Measurements from ENCODE around the gene TSPAN3. TPM values are rescaled to one million over a fixed set of nuclear protein-coding genes. Genes with fewer than 3 reads are reported as not detected.

TSPAN3 gene
- total RNA-seq, 1 experiment from 2014 or later = 237 TPM

GRCh38 chr15:77002436-77002835 is 68.5 kb downstream of the TSPAN3 start:
- DNase-seq = no peak
- no peak for TF ChIP-seq CTCF (IDR thresholded peaks at IDR 0.05; ENCODE audit: insufficient read depth in 1 of 2, low read depth in 1 of 2, low read length in 1 of 2, severe bottlenecking in 1 of 2, unreplicated experiment in 1 of 2)
- Histone ChIP-seq H3K27me3 (replicated peaks; ENCODE audit: control insufficient read depth, insufficient read depth, low read length) (no peaks in the 10 kb centered on the region), H3K4me3 (ENCODE audit: low read depth, low read length) (no peak overlapping the region), H3K4me1 (no peaks in the 10 kb centered on the region), H3K36me3 (ENCODE audit: control insufficient read depth, insufficient read depth, low read length) (no peaks in the 10 kb centered on the region), H3K9me3 (no peaks in the 10 kb centered on the region)
- H3K27me3 Mint-ChIP-seq (ENCODE audit: insufficient read depth, unreplicated experiment) = no peaks in the 10 kb centered on the region
- no peaks in the 10 kb centered on the region for H3K9me3 Mint-ChIP-seq (ENCODE audit: unreplicated experiment)
- H3K27ac Mint-ChIP-seq (ENCODE audit: unreplicated experiment) = no peak overlapping the region
- intact Hi-C loops (cut with micrococcal nuclease; ENCODE audit: unreplicated experiment) = no loop called here
- no TSS peak for BruUV-seq (replicated peaks)
- H3K4me3 Mint-ChIP-seq (ENCODE audit: unreplicated experiment) = no peak overlapping the region
- no peaks in the 10 kb centered on the region for H3K36me3 Mint-ChIP-seq (ENCODE audit: insufficient read depth, unreplicated experiment)
- CTCF ChIA-PET = no interaction called here
- POLR2A ChIA-PET = no interaction called here
- H3K4me1 Mint-ChIP-seq (ENCODE audit: low read depth, unreplicated experiment) = no peaks in the 10 kb centered on the region

GRCh38 chr15:77001966-77002365 is 68.9 kb downstream of the TSPAN3 start:
- CTCF ChIA-PET = no interaction called here

GRCh38 chr15:77001351-77001750 is 69.6 kb downstream of the TSPAN3 start:
- no peak for DNase-seq
- POLR2A ChIA-PET = no interaction called here
- TF ChIP-seq CTCF (IDR thresholded peaks at IDR 0.05; ENCODE audit: insufficient read depth in 1 of 2, low read depth in 1 of 2, low read length in 1 of 2, severe bottlenecking in 1 of 2, unreplicated experiment in 1 of 2) = no peak
- CTCF ChIA-PET = no interaction called here
- Histone ChIP-seq H3K36me3 (ENCODE audit: control insufficient read depth, insufficient read depth, low read length) (no peaks in the 10 kb centered on the region), H3K27me3 (replicated peaks; ENCODE audit: control insufficient read depth, insufficient read depth, low read length) (no peaks in the 10 kb centered on the region), H3K4me1 (no peaks in the 10 kb centered on the region), H3K9me3 (no peaks in the 10 kb centered on the region), H3K4me3 (ENCODE audit: low read depth, low read length) (no peak overlapping the region)
- H3K27ac Mint-ChIP-seq (ENCODE audit: unreplicated experiment) = no peak overlapping the region
- H3K4me1 Mint-ChIP-seq (ENCODE audit: low read depth, unreplicated experiment) = no peaks in the 10 kb centered on the region
- H3K4me3 Mint-ChIP-seq (ENCODE audit: unreplicated experiment) = no peak overlapping the region
- H3K9me3 Mint-ChIP-seq (ENCODE audit: unreplicated experiment) = no peaks in the 10 kb centered on the region
- H3K36me3 Mint-ChIP-seq (ENCODE audit: insufficient read depth, unreplicated experiment) = no peaks in the 10 kb centered on the region
- no TSS peak for BruUV-seq (replicated peaks)
- no peaks in the 10 kb centered on the region for H3K27me3 Mint-ChIP-seq (ENCODE audit: insufficient read depth, unreplicated experiment)
- intact Hi-C loops (cut with micrococcal nuclease; ENCODE audit: unreplicated experiment) = no loop called here

More at GRCh38 chr15:77001966-77002365, 68.9 kb downstream of the TSPAN3 start:
- intact Hi-C loops (cut with micrococcal nuclease; ENCODE audit: unreplicated experiment) = no loop called here
- POLR2A ChIA-PET = no interaction called here
- Mint-ChIP-seq H3K36me3 (ENCODE audit: insufficient read depth, unreplicated experiment) (no peaks in the 10 kb centered on the region), H3K4me1 (ENCODE audit: low read depth, unreplicated experiment) (no peaks in the 10 kb centered on the region), H3K27me3 (ENCODE audit: insufficient read depth, unreplicated experiment) (no peaks in the 10 kb centered on the region), H3K4me3 (ENCODE audit: unreplicated experiment) (no peak overlapping the region), H3K9me3 (ENCODE audit: unreplicated experiment) (no peaks in the 10 kb centered on the region), H3K27ac (ENCODE audit: unreplicated experiment) (no peak overlapping the region)
- TF ChIP-seq CTCF (IDR thresholded peaks at IDR 0.05; ENCODE audit: insufficient read depth in 1 of 2, low read depth in 1 of 2, low read length in 1 of 2, severe bottlenecking in 1 of 2, unreplicated experiment in 1 of 2) = no peak
- no TSS peak for BruUV-seq (replicated peaks)
- no peak for DNase-seq
- Histone ChIP-seq H3K36me3 (ENCODE audit: control insufficient read depth, insufficient read depth, low read length) (no peaks in the 10 kb centered on the region), H3K4me1 (no peaks in the 10 kb centered on the region), H3K4me3 (ENCODE audit: low read depth, low read length) (no peak overlapping the region), H3K27me3 (replicated peaks; ENCODE audit: control insufficient read depth, insufficient read depth, low read length) (no peaks in the 10 kb centered on the region), H3K9me3 (no peaks in the 10 kb centered on the region)

Data from Caco-2 (cell line).